ENCODE results near the gene RORB. TPM values are rescaled to one million over a fixed set of nuclear protein-coding genes. Genes with fewer than 3 reads are reported as not detected.

RORB gene
- polyA plus RNA-seq, 3 donors = not detected

GRCh38 chr9:74498621-74499095, 1.5 kb downstream of the RORB start:
- peak overlapping the region; percentile 86 for H3K4me2 ChIP-seq (replicated peaks; ENCODE audit: extremely low read depth, low read length, poor library complexity, severe bottlenecking)
- H2AFZ ChIP-seq (ENCODE audit: insufficient read depth, low read depth, low read length, poor library complexity, severe bottlenecking) = no peak overlapping the region

GRCh38 chr9:74499111-74499601, 2.0 kb downstream of the RORB start:
- peaks cover 67 to 76% (median 69%) of the 10 kb centered on the region in 3 donors for H3K27me3 Mint-ChIP-seq (ENCODE audit: low read depth in 3 of 3)
- H3K36me3 Mint-ChIP-seq = peaks cover 10 to 11% of the 10 kb centered on the region in 2 donors
- peak overlapping the region; percentile 56 to 91 for H3K4me3 Mint-ChIP-seq
- Histone ChIP-seq H3K4me3 (replicated peaks in 1 of 3; ENCODE audit: low read depth in 2 of 3, low read length in 3 of 3) (peak overlapping the region in 1 of 3 experiments; percentile 83), H3K4me1 (ENCODE audit: control insufficient read depth in 1 of 2, insufficient read depth in 2 of 2, low read length in 2 of 2) (peaks cover 9 to 21% of the 10 kb centered on the region in 2 donors), H3K9ac (ENCODE audit: insufficient read depth, low read length, poor library complexity, severe bottlenecking) (no peak overlapping the region), H3K36me3 (replicated peaks in 1 of 2; ENCODE audit: control insufficient read depth in 1 of 2, insufficient read depth in 2 of 2, low read length in 2 of 2) (no peaks in the 10 kb centered on the region), H3K4me2 (replicated peaks; ENCODE audit: extremely low read depth, low read length, poor library complexity, severe bottlenecking) (peak overlapping the region; percentile 86), H4K20me1 (ENCODE audit: insufficient read depth, low read length) (no peaks in the 10 kb centered on the region), H2AFZ (ENCODE audit: insufficient read depth, low read depth, low read length, poor library complexity, severe bottlenecking) (no peak overlapping the region), H3K27me3 (ENCODE audit: control insufficient read depth in 2 of 2, insufficient read depth in 2 of 2, low read length in 2 of 2) (peaks cover 75 to 95% of the 10 kb centered on the region in 2 donors), H3K79me2 (ENCODE audit: insufficient read depth, low read length) (no peaks in the 10 kb centered on the region), H3K9me3 (replicated peaks in 1 of 2; ENCODE audit: control insufficient read depth in 1 of 2, insufficient read depth in 1 of 2, low read length in 2 of 2) (peaks cover 2 to 23% of the 10 kb centered on the region in 2 donors), H3K27ac (ENCODE audit: low read depth in 1 of 2, low read length in 2 of 2) (no peak overlapping the region)
- 0% methylated on average over 3 of the region's 19 CpGs for WGBS (ENCODE audit: insufficient coverage)
- no peak for TF ChIP-seq CTCF (IDR thresholded peaks at IDR 0.05)
- H3K9me3 Mint-ChIP-seq = peaks cover 0 to 17% (median 13%) of the 10 kb centered on the region in 7 donors
- no peak for DNase-seq
- intact Hi-C loops (cut with micrococcal nuclease) = no loop called here
- no peak overlapping the region for H3K27ac Mint-ChIP-seq
- H3K4me1 Mint-ChIP-seq = peaks cover 40% of the 10 kb centered on the region

More at GRCh38 chr9:74498621-74499095, 1.5 kb downstream of the RORB start:
- Histone ChIP-seq H4K20me1 (ENCODE audit: insufficient read depth, low read length) (no peaks in the 10 kb centered on the region), H3K4me3 (replicated peaks in 1 of 3; ENCODE audit: low read depth in 2 of 3, low read length in 3 of 3) (peak overlapping the region in 1 of 3 experiments; percentile 83), H3K79me2 (ENCODE audit: insufficient read depth, low read length) (no peaks in the 10 kb centered on the region), H3K27me3 (ENCODE audit: control insufficient read depth in 2 of 2, insufficient read depth in 2 of 2, low read length in 2 of 2) (peaks cover 77 to 95% of the 10 kb centered on the region in 2 donors), H3K27ac (ENCODE audit: low read depth in 1 of 2, low read length in 2 of 2) (no peak overlapping the region), H3K36me3 (replicated peaks in 1 of 2; ENCODE audit: control insufficient read depth in 1 of 2, insufficient read depth in 2 of 2, low read length in 2 of 2) (no peaks in the 10 kb centered on the region), H3K9ac (ENCODE audit: insufficient read depth, low read length, poor library complexity, severe bottlenecking) (no peak overlapping the region), H3K9me3 (replicated peaks in 1 of 2; ENCODE audit: control insufficient read depth in 1 of 2, insufficient read depth in 1 of 2, low read length in 2 of 2) (peaks cover 2 to 23% of the 10 kb centered on the region in 2 donors), H3K4me1 (ENCODE audit: control insufficient read depth in 1 of 2, insufficient read depth in 2 of 2, low read length in 2 of 2) (peaks cover 9 to 21% of the 10 kb centered on the region in 2 donors)
- H3K9me3 Mint-ChIP-seq = peaks cover 0 to 17% (median 14%) of the 10 kb centered on the region in 7 donors
- under 1% methylated on average over 32 of the region's 34 CpGs for WGBS (ENCODE audit: insufficient coverage)
- peak overlapping the region; percentile 56 to 100 for H3K4me3 Mint-ChIP-seq
- H3K36me3 Mint-ChIP-seq = peaks cover 10 to 11% of the 10 kb centered on the region in 2 donors
- peaks cover 67 to 77% (median 71%) of the 10 kb centered on the region in 3 donors for H3K27me3 Mint-ChIP-seq (ENCODE audit: low read depth in 3 of 3)
- DNase-seq = no peak
- H3K4me1 Mint-ChIP-seq = peaks cover 40% of the 10 kb centered on the region
- intact Hi-C loops (cut with micrococcal nuclease) = no loop called here
- H3K27ac Mint-ChIP-seq = no peak overlapping the region
- no peak for TF ChIP-seq CTCF (IDR thresholded peaks at IDR 0.05)
